Activated naive CD8-positive, alpha-beta T cell treated with anti-CD3 and anti-CD28 coated beads, Interleukin-2, amount 50 U/mL, for 16 hours (primary cell): ENCODE data around the gene CORO1C.

Experiments used
- DNase-seq: peaks from one replicate; pipeline ENCODE4 v3.0.0-alpha.2; 2020; ENCODE audit warnings: low read depth, low spot score

Gene CORO1C

DNA sequence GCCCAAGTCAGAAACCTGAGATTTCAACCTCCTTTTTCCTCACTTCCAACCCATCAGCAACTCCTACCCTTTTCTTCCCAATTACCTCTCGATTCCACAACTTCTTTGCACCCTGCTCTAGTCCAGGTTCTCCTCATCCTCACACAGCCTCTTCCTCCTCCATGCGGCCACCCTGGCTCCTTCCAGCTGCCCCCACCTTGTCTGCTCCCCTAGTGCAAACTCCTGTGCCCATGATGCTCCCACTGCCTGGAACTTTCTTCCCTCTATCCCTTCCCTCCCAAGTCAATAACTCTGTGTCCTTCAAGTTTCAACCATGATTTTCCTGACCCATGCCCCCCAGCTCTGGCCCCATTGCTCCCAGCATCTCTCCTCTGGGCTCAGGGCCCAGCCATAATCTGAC lies 115.0 kb downstream of the CORO1C start:
- no peak for DNase-seq

DNA sequence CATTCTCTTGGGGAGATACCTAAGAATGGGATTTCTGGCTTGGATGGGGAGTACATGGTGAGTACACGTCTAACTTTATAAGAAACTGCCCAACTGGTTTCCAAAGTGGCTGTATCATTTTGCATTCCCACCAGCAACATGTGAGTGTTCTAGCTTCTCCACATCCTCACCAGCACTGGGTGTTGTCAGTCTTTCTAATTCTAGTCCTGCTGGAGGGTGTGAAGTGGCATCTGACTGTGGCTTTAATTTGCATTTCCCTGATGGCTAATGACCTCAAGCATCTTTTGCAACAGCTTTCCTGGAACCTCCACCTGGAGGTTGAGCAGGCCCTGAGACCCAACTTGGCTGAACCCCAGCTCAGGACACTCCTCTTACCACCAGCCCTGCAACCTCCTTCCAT lies 115.4 kb downstream of the CORO1C start:
- no peak for DNase-seq

DNA sequence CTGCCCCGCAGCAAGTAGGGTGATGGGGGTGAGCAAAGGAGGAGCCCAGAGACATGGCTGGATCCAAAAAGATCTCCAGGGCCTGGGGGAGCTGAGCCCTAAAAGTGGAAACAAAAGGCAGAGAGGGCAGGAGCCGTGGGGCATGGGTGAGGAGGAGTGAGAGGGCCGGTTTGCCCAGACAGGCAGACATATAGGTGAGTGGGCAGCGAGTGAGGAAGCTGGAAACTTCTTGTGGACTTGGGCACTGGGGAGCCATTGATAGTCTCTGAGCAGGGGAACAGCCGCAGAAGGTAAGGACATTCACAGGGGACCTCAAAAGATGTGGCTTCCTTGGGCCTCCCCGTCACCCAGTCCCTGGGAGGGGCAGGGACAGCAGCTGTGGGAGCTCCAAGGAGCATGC lies 116.7 kb downstream of the CORO1C start:
- no peak for DNase-seq

DNA sequence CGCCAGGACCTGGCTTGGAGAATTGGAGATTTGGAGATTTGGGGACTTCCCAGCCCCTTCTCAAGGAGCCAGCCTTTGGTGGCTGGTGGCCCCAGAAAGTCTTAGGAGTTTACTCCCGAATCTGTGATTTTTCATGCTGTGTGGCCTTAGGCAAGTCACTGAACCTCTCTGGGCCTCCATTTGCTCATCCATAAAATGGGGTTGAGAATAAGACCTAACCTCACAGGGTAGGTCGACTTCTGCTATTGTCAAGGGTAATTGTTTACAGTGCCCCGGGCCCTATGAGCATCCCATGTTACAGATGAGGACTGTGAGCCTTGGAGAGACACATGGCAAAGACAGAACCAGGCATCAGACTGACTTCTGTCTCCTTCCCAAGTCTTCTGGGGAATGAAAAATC lies 117.3 kb downstream of the CORO1C start:
- DNase-seq = no peak

DNA sequence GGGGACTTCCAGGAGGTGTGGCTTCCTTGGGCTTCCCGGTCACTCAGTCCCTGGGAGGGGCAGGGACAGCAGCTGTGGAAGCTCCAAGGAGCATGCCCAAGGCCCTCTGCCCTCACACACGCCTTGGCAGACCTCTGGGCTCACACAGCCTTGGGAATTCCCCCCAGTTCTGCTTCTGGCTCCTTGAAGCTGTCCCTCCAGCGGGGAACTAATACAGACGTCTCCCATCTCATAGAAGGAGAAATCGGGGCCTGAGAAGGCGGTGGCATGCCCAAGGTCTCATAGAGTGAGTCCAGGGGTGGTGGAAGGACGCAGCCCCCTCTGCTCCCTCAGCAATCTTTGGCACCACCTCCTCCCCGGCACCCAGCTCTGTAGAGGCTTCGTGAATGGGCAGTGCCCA lies 117.8 kb downstream of the CORO1C start:
- DNase-seq = no peak

DNA sequence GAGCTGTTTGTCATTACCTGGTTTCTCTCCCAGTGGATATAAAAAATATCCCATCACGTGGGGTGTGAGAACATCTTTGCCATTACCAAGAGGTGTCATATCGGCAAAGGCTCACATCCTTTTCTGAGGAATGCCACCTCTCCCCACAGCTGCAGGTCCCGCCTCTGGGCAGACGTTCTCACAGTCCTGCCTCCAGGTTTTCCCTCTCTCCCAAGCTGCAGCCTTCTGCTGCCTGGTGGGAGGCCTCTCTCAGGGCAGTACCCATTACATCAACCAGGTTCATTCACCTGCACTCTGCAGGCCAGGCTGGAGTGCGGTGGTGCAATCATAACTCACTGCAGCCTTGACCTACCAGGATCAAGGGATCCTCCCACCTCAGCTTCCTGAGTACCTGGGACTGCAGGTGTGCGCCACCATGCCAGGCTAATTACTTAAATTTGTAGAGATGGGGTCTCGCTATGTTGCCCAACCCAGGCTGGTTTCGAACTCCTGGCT lies 118.5 kb downstream of the CORO1C start:
- no peak for DNase-seq

DNA sequence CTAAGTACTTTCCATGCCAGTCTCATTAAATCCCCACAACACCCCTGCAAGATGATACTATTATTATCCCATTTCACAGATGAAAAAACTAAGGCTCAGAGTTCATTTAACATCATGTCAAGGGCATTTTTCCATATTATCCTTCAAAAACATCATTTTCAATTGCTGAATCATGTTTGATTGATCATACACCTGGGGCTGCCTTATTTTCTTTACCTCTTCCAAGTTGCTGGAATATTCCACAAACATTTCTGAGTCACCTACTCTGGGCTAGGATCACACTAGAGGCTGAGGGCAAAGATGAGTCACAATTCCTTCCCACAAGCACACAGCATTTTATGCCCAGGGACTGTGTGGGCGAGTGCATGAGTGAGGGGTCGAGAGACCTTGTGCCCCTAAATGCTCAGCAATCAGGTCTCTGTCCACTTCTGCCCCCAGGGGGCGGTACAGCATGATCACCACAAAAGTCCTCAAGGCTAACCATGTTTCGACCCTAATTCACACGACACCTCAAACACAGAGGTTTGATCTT lies 119.4 kb downstream of the CORO1C start:
- DNase-seq = peak; percentile 41

DNA sequence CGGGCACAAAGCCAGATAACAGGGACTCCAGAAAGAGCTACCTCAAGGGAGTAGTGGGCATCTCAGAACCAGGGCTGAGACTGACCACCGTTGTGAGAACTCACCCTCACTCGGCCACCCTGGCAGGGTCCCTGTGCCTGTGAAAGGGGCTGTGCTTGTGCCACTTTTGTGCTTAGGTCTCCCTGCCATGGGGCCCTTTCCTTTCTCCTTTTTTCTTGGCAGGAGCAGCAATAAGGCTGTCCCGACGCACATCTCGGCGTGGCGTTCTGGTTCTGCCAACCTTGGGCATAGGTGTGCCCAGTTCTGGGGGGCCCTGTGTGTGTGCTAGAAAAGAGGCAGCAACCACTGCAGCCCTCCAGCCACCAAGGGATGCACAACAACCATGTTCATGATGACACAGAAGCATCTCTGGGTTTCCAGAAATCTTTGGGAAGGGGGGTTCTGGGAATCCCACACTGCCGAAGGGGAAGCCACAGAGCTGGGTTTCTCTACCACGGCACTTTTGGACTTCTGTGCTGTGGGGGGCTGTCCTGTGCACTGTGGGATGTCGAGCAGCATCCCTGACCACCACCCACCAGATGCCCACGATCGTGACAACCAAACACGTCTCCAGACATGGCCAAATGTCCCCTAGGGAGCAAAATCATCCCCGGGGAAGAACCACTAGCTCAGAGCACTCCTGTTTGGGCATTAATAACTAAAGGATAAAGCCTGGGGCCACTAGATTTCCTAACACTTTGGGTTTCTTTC lies 120.3 kb downstream of the CORO1C start:
- DNase-seq = no peak

DNA sequence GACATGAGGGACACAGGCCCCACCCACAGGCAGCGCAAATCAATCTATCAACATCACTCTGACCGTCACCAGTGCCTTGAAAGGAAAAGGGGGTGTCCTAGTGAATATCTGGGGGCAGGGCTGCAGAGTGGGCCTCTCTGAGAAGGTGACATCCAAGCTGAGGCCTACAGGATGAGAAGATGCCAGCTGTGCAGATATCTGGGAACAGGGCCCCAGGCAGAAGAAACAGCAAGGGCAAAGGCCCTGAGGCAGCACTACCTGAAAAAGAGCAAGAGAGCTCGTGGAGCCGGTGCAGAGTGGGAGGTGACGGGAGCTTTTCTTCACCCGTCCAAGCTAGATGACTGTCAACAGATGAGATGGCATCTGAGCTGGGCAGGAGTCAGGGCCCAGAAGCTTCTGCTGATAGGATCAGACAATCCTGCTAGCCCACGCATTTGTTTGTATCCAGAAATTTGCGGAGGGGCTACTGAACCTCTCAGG lies 120.9 kb downstream of the CORO1C start:
- DNase-seq = no peak

DNA sequence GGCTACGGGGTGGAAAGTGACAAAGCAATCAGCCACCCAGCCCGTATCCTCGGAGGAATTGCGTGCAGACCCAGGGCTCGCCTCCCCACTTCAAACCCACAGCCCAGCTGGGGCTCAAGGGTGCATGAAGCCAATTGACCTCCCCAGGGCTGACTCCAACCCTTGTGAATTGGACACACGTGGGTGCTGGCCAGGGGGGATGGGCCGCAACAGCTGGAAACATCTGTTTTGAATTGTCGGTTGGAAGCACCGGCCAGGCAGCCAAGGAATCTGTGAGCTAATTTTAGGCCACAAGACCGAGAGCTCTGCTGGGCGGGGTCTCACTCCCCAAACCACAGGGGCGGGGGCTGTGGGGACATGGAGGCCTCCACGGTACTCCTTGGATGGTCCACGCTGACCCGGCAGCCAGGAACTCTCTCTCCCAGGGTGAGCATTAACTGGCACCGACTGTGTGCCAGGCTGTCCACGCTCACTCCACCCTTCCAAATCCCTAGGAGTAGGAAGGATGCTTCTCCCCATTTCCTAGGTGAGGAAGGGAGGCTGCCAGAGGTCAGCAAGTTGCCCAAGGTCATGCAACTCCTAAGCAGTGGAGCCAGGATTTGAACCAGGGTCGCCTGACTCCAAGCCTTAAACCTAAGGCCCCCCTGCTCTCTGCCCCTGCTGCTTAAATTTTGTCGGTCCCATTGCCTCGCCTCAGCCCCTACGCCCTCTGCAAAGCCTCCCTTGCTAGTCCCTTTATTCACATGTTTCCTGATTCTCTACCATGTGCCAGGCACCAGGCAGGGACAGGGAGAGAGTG lies 121.6 kb downstream of the CORO1C start:
- no peak for DNase-seq

DNA sequence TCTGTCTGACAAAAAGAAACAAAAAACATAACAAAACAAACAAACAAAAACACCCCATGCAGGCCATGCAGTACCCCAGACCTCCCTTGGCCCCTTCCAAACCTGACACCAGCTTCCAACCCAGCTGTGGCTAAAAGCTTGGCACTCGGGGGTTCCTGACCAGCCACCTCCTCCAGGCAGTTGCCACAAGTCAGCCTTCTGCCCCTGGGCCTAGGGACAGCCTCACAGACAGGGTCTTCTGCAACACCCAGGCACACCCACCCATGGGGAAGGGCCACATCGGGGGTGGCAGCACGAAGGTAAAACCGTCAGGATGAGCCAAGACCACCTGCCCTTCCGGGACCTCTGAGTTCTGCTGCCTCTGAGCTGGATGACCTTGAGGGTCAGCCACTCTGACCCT lies 122.7 kb downstream of the CORO1C start:
- DNase-seq = no peak

DNA sequence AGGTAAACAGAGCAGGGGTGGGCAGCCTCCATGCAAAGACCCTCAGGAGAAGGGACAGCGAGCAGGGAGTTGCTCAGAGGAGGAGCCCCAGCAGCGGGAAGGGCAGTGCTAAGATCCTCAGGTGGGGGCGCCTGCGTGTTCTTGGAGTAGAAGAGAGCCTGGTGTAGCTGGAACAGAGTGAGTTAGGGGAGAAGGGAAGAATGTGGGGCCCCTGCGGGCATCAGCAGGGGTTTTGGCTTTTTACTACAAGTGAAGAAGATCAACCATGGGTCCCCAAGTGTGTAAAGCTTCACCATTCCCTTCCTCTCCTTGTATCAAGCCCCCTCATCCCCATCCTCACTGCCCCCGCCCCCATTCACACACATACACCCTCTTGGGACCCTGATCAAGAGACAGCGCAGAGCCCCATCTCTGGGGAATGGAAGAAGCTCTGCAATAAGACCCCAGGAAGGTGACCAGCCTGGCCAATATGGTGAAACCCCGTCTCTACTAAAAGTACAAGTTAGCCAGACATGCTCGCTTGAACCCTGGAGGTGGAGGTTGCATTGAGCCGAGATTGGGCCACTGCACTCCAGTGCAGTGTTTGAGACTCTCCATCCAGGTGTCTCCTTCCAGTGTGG lies 123.2 kb downstream of the CORO1C start:
- DNase-seq = no peak

DNA sequence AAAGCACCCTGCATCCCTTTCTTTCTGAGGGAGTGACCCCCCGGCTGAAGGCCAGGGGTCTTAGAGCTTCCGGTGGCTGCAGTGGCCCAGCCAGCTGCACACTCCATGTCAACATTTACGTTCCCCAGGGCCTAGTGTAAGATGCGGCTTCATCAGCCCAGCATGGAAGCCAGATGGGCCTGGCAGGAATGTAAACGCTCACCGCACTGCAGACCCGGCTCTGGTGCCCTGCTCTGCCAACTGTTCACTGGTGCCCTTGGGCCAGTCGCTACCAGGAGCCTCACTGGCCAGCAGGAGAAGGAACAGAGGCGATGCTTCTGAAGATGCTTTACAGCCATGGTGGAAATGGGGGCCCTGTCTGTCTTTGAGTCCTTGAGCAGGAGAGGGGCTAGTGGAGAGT lies 124.8 kb downstream of the CORO1C start:
- DNase-seq = no peak

DNA sequence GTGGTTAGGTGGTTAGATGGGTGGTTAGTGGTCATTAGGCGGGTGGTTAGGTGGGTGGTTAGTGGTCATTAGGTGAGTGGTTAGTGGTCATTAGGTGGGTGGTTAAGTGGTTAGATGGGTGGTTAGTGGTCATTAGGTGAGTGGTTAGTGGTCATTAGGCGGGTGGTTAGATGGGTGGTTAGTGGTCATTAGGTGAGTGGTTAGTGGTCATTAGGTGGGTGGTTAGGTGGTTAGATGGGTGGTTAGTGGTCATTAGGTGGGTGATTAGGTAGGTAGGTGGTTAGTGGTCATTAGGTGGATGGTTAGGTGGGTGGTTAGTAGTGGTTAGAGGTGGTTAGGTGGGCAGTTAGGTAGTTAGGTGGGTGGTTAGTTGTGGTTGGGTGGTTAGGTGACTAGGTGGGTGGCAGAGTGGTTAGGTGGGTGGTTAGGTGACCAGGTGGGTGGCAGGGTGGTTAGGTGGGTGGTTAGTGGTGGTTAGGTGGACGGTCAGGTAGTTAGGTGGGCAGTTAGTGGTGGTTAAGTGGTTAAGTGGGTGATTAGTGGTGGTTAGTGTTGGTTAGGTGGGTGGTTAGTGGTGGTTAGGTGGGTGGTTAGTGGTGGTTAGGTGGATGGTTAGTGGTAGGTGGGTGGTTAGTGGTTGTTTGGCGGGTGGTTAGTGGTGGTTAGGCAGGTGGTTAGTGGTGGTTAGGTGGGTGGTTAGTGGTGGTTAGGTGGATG lies 125.5 kb downstream of the CORO1C start:
- DNase-seq = no peak

DNA sequence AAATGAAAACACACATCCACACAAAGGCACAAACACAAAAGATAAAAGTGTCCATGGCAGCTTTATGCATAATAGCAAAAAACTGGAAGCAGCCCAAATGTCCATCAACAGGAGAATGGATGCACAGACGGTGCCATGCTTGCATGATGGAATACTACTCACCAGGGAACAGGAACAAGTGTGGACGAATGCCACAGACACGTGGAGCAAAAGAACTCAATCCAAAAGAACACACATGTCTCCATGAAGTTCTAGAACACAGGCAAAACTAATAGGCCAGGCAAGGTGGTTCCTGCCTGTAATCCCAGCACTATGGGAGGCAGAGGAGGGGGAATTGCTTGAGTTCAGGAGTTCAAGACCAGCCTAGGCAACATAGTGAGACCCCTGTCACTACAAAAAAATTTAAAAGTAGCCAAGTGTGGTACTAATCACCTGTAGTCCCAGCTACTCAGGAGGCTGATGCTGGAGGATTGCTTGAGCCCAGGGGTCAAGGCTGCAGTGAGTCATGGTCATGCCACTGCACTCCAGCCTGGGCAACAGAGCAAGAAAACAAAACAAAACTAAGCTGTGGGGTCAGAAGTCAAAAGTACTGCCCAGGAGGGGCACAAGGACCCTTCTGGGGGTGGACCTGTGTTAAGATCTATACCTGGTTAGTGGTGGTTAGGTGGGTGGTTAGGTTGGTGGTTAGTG lies 126.2 kb downstream of the CORO1C start:
- DNase-seq = no peak

DNA sequence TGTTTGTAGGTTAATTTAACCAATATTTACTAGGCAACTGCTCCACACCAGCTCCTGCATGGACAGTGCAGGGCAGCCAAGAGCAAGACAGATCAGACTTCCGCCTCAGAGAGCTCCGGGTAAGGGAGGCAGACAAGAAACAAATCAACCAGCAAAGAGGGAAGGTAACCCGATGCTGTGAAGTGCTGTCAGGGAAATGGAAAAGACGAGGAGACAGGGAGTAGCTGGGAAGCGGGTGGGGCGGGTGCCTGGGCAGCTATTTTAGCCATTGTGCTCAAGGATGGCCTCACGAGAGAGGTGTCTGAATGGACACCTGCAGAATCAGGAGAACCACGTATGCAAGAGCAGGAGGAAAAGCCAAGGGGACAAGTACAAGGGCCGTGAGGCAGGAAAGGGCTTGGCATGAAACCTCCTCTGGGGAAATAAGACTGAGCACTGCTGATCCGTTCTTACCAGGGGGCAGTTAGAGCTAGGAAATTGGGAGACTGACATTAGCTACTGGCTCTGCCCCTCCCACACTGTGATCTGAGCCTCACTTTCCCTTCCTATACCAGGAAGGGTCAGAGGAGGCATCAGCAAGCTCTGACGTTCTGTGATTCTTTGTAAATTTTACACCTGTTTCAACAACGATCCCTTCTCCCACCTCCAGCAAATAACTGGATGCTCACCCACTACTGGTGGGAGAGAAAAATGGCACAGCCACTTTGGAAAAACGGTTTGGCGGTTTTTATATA lies 126.9 kb downstream of the CORO1C start:
- no peak for DNase-seq

DNA sequence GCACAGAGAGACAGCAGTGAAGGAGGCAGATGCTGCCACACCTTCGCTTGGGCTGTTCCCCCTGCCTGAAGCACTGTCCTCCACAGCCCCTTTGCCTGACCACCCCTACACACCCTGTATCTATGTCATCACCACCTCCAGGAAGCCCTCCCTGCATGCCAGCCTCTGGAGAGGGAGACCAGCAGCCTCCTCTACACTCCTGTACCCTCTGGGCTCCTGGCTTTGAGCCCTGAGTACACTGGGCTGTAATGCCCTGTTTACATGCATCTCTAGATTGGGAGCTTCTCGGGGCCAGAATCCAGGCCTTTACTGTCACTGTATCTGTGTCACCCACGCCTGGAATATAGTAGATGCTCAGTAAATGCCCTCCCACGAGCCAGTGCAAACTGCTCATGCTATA lies 127.6 kb downstream of the CORO1C start:
- DNase-seq = no peak

DNA sequence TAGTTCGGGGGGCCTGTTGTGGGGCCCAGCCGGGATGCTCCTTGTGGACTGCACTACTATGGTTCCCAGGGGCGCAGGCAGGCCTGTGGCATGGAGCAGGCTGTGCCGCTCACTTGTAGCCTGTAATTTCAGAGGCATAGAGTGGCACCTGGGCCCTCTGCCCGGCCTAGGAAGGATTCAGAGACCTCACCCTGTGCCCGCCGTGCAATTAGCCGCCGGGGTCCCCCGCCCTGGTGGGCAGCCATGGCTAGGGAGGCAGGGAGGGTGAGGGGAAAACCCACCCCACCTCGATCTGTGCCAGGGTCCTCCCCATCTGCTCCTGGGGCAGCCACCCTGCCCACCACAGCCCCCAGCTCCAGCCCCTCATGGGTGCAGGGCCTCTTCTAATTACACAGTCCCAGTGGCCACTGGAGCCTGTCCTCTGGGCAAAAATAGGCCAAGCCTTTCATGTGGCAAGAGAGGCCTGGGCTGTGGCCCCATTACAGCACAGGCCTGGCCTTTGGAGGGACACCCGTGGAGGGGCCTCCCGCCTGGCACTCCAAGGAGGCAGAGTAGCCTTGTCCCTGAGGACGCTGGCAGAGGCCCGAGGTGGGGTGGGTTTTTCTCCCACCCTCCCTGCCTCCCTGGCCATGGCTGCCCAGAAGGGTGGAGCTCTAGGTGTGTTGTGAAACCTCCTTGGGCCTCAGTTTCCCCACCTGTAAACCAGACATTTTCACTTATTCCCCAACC lies 128.2 kb downstream of the CORO1C start:
- no peak for DNase-seq

DNA sequence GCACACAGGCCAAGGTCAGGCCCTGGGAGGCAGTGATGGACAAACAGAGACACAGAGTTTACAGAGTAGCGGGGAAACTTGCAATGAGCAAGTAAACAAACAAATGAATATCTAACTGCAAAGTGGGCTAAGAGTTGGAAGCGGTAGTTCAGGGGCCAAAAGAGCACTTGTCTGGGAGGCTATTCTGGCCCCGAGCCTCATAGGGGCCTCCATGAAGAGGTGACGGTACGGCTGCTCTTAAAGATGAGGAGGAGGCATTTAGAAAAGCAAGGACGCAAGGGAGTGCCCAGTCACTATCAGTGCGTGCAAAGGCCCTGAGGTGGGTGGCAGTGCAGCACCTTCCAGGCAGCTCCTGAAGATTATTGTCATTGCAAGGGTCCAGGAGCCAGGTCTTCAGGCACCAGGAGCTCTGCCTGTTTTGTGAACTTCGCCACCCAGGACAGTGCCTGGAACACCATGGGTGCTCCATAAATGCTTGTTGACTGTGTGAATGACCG lies 129.1 kb downstream of the CORO1C start:
- DNase-seq = no peak

DNA sequence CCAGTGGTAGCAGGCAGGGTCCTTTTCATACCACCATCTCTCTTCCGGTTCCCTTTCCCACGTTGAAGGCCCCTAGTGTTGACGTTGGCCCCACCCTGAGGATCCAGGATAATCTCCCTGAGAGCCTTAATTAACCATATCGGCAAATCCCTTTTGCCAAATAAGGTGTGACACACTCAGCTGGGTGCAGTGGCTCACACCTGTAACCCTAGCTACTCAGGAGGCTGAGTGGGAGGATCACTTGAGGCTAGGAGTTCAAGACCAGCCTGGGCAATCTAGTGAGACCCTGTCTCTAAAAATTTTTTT lies 130.7 kb downstream of the CORO1C start:
- DNase-seq = no peak
